ENCODE measurements around the gene PPP2R2D.

GRCh38 chr10:131936736-131937135 lies 35.9 kb downstream of the PPP2R2D start:
- TF ChIP-seq CTCF (conservative IDR thresholded peaks at IDR 0.05 in 1 of 2, IDR thresholded peaks at IDR 0.05 in 1 of 2; ENCODE audit: extremely low read depth in 1 of 2, insufficient read depth in 1 of 2, low read depth in 1 of 2, low read length in 2 of 2) (no peak), EZH2 (IDR thresholded peaks at IDR 0.05; ENCODE audit: borderline replicate concordance, low read length) (no peak)
